Hindlimb muscle (tissue), 1 donor: Measurements from ENCODE around the gene GRIFIN. TPM values are rescaled to one million over a fixed set of nuclear protein-coding genes. Genes with fewer than 3 reads are reported as not detected.
A peak's percentile ranks its signal among the peaks of the same experiment; 100 is the strongest.

Experiments
- DNase-seq: peaks from one replicate; pipeline ENCODE4 v3.0.0-alpha.2; 2013
- polyA plus RNA-seq: library from polyadenylated mRNA; unstranded; fragments of 120-200 nt; gene quantifications from one replicate; pipeline ENCODE4 v1.2.1, GENCODE V29; 2013; ENCODE audit not compliant: insufficient read length

The GRIFIN gene, protein sequence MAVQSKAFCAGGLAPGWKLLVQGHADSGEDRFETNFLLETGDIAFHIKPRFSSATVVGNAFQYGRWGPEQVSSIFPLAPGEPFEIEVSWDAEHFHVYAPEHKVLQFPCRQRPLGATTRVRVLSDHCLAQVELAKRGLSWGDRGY
- not detected for polyA plus RNA-seq

DNA sequence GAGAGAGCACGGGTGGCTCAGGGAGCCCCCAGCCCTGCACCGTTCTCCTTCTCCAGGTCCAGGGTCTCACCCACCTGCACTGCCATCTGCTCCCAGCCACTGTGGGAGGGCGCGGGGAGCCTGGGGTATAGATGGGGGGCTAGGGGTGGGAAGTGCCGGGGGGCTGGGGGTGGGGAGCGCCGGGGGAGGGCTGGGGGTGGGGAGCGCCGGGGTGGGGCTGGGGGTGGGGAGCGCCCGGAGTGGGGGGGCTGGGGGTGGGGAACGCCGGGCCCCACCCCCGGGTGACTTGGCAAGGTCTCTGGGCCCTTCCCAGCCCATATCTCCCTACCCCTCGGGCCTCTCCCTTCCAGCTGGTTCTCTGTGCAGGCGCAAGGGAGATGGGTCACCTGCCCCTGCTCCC lies at the start of gene GRIFIN:
GRIFIN (minus strand) TSS at position 101 of the 400 bp plus-strand sequence; CDS start at position 86, 15 bp downstream.
- DNase-seq, result no peak

DNA sequence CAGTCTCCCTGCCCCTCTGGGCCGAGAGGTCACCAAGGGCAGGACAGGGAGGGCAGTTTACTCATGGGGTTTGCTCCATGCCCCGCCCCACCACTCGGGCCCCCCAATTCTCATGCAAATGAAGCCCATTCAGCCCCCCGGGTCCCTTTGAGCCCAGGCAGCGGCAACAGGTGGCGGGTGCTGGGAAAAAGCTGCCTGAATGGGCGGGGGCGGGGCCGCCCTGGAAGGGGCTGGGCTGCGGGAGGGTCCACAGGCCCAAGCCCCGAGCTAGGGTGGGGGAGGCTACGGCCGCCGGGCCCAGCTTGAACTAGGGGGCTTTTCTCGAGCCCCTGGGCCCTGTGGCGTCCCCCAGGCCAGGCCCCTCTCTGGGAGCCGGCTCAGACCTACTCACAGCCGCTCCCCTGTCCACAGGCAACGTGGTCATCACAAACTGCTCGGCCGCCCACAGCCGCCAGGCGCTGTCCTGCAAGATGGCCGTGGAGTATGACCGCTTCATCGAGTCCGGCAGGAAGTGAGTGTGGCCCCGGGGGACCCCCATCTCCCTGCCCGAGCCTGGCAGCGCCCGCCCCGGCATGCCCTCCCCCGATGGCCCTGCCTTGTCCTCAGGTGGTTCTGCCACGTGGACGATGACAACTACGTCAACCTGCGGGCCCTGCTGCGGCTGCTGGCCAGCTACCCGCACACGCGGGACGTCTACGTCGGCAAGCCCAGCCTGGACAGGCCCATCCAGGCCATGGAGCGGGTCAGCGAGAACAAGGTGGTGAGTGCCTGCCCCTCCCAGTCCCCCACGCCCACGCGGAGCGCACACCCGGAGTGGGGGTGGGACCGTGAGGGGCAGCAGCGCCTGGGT lies 48.8 kb upstream of the GRIFIN start:
- DNase-seq, result no peak

DNA sequence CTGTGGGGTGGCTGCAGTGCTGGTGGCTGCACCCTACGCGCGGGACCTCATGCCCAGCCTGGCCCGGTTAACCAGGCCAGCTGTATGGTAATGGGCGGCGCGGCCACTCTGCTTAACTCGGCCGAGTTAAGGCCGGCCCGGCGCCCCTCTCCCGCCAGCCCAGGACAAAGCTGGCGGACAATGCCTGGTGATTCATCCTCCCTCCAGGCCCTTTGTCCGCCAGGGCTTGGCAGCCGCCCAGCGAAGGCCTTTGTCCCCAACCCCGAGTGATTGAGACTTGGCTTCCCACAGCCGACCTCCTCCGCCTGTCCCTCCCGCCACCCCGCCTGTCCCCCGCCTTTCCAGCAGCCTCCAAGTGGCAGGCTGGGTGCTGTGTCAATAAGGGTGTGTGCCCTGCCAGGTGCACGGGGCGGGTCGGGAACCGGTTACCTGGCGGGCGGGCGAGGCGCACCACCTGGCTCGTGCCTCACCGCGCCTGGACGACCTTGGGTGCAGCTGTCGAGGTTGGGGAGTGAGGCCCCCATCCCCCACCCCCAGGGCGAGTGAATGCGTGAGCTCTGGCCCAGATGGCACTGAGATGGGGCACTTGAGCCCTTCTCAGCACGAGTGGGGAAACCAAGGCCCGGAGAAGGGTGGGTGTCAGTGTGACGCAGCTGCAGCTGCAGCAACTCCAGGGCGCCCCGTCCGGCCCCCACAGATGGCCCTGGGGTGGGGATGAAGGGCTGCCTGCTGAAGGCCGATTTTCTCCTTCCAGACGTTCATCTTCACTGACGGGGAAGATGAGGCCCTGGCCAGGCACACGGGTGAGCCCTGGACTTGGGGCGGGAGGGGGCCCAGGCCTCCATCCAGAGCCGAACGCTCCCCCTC lies 48.0 kb upstream of the GRIFIN start:
- DNase-seq, result peak; percentile 59

DNA sequence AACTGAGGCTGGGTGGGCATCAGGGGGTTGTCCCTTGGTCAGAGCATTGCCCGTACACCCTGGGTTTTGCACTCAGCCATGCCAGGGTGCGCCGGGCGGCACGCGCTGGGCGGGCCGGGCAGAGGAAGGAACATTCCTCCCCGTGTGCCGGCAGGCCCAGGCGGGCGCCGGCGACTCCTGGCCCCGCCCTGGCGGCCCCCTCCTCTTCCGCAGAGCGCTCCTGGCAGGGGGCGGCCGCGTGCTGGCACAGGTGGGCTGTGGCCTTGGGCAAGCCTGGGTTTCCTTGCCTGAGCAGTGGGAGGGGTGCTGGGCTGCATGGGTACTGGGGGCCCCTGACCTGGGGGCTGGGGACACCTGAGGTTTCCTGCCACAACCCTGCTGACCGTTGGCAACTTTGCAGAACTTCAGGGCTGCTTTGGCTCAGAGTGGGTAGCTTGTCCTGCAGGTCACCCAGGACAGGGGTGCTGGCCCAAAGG lies 47.3 kb upstream of the GRIFIN start:
- DNase-seq, result no peak

DNA sequence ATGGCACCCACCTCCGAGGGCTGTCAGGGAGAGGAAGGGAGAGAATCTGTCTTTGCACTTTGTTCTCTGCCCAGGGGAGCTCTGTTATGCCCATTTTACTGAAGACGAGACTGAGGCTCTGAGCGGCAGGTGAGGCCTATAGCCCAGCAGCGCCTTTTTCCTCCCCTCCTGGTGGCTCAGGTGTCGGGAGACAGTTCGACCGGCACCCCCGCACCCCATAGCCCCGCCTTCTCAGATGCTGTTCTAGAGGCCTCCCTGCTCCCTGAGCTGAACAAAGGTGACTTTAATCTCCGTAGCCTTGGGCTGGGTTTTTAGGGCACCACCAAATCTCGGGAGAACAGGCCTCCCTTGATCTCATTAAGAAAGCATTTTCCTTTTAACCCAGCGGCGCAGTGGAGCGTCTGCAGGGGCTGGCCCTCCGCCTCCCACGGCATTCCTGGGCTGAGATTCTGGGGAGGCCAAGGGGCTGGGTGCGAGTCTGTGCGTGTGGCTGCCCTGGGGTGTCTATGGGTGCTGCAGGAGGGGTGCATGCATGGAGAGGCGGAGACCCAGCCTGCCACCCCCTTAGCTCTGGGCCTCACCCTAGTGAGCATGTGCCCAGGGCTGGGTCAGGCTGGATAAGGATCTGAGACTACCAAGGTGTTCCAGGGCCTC lies 46.7 kb upstream of the GRIFIN start:
- no peak for DNase-seq

GRCh38 chr7:2521952-2522591 lies 45.9 kb upstream of the GRIFIN start:
- no peak for DNase-seq

DNA sequence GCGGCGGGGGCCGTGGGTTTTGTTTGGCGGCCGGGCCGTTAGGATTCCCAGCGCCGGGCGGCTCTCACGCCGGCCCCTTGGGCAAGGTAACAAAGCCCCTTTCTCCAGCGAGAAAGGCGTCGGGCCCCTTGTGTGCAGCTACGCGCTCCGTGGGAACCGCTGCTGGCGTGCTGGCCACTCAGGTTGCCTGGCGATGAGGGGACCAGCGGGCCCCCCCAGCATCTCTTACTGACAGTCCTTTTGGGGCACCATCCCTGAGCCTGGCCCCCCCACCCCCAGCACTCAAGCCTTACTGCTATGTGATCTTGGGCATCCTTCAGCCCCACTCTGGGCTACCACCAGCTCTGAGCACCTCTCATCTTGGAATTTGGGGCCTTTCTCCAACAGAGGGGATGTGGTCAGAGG lies 45.1 kb upstream of the GRIFIN start:
- no peak for DNase-seq

DNA sequence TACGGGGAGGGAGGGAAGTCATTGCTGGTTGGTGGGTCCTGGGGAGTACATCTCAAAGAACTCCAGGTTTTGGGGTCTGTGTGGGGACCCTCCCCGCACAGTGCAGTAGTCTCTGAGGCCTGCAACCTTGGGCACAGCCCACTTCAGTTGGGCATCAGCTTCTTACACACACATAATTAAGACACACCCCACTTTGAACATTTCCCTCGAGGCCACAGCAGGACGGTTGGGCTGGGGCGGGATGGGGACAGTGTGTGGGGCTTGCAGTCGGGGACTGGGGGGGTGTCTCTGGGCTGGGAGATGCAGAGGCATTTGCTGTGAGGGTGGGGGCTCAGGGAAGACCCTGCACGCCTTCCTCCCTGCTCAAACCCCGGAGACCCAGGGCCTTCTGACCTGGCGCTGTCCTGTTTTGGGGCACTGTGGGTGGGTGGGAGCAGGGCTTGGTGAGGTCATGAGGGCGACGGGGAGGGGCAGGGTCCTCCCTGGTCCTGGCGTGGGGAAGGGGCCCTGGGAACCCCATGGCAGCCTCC lies 44.6 kb upstream of the GRIFIN start:
- no peak for DNase-seq

- no peak for DNase-seq
Observed at GRCh38 chr7:2520131-2520760, 44.0 kb upstream of the GRIFIN start.

GRCh38 chr7:2519119-2519930 lies 43.1 kb upstream of the GRIFIN start, which contains the start of gene LFNG:
Gene LFNG (plus strand): TSS chr7:2519774. CDS start chr7:2519862, 88 bp downstream.
- DNase-seq, result peak; percentile 94

- DNase-seq, result no peak
Observed at GRCh38 chr7:2518737-2519118, 42.5 kb upstream of the GRIFIN start.

DNA sequence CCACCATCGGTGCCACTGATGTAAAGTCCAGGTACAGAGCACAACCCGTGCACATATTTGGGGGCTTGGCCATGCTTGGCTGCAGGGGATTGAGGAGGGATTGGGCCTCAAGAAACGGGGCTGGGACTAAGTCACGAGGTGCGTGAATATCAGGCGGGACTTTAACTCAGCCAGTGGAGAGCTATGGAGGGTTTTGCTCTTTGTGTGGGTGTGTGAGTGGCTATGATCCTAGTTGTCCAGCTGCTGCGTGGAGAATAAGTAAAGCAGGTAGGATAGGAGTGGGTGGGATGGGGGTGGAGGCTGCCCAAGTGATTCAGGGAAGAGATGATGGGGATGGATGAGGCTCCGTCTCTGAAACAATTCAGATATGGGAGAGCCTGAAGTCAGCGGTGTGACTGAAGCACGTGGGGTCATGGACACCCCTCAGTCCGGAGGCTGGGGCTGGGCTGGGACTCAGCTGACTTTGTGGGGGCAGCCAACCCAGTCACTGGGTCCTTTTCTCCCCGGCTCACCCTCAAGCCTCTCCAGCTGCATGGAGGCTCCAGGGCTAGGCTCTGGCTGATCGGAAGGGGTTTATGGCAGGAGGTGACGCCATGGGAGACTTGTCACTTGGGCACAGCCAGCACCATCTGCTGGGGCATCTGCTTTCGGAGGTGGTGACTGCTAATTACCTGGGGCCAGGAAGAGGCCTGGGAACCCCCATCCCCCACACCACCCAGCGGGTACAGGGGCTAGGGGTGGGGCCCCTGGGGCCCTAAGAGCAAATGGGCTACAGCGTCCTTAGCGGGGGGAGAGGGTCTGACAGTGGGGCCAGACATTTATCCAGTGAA lies 41.7 kb upstream of the GRIFIN start:
- DNase-seq, result no peak

- DNase-seq, result no peak
Observed at GRCh38 chr7:2517026-2517425, 40.8 kb upstream of the GRIFIN start.

GRCh38 chr7:2516194-2516555 lies 40.0 kb upstream of the GRIFIN start:
- no peak for DNase-seq

- DNase-seq, result no peak
Observed at GRCh38 chr7:2515424-2516193, 39.4 kb upstream of the GRIFIN start.

GRCh38 chr7:2514473-2515423 lies 38.5 kb upstream of the GRIFIN start:
- no peak for DNase-seq

DNA sequence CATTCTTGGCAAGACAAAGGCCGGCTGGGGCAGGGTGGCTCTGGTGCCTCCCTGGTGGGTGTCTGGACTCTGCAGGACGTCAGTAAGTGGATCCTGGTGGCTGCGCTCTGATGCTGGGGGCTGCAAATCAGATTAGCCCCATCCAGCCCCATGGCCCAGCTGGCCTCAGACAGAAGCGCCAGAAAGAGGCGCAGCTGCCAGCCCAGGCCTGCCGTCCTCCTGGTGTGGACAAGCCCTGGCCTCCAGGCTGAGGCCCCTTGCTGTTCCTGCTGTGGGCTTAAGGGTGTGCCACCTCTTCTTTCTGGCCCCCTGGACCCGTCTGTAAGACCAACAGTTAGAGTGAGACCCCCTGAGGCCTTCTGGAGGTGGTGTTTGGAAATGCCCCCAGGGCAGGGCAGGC lies 37.5 kb upstream of the GRIFIN start:
- DNase-seq, result no peak
